ENCODE measurements around the gene OR52N5.

The OR52N5 gene

GRCh38 chr11:5783255-5783654, at the start of gene OR52N5:
Gene OR52N5, minus strand, starts transcription at chr11:5783355. Its CDS starts 4,721 bp downstream, at chr11:5778634.
- DNase-seq: no peak

GRCh38 chr11:5831196-5831829, 48.2 kb upstream of the OR52N5 start:
- no peak for DNase-seq

GRCh38 chr11:5818245-5818886, 35.2 kb upstream of the OR52N5 start:
- DNase-seq: no peak

GRCh38 chr11:5815534-5815933, 32.4 kb upstream of the OR52N5 start:
- DNase-seq: no peak

GRCh38 chr11:5809905-5810795, 27.0 kb upstream of the OR52N5 start:
- DNase-seq: no peak

GRCh38 chr11:5809122-5809519, 26.0 kb upstream of the OR52N5 start:
- DNase-seq: no peak

- DNase-seq: peak; percentile 35 to 64
Measured at GRCh38 chr11:5808500-5809121, 25.5 kb upstream of the OR52N5 start, which contains the start of gene OR52N2. Gene OR52N2, plus strand, starts transcription at chr11:5808924. Its CDS starts 11,412 bp downstream, at chr11:5820336.

- no peak for DNase-seq
Measured at GRCh38 chr11:5807580-5807979, 24.4 kb upstream of the OR52N5 start.

- no peak for DNase-seq
Measured at GRCh38 chr11:5803982-5804381, 20.8 kb upstream of the OR52N5 start.

GRCh38 chr11:5796541-5796940, 13.4 kb upstream of the OR52N5 start:
- DNase-seq: no peak

GRCh38 chr11:5791165-5791564, 8.0 kb upstream of the OR52N5 start, which contains the start of gene OR52N1:
Gene OR52N1, minus strand, starts transcription at chr11:5791265. Its CDS starts 2,449 bp downstream, at chr11:5788816.
- no peak for DNase-seq

- no peak for DNase-seq
Measured at GRCh38 chr11:5767056-5767455, 16.1 kb downstream of the OR52N5 start.

- DNase-seq: no peak
Measured at GRCh38 chr11:5753943-5754342, 29.2 kb downstream of the OR52N5 start, which contains the start of gene OR52N4. Gene OR52N4, plus strand, starts transcription at chr11:5754243. Its CDS starts 498 bp downstream, at chr11:5754741.

- DNase-seq: no peak
Measured at GRCh38 chr11:5749836-5750235, 33.3 kb downstream of the OR52N5 start.

- DNase-seq: no peak
Measured at GRCh38 chr11:5746614-5747013, 36.5 kb downstream of the OR52N5 start.

- DNase-seq: no peak
Measured at GRCh38 chr11:5738431-5738830, 44.7 kb downstream of the OR52N5 start.

GRCh38 chr11:5737670-5738392, 45.3 kb downstream of the OR52N5 start:
- DNase-seq: no peak

- no peak for DNase-seq
Measured at GRCh38 chr11:5737091-5737490, 46.1 kb downstream of the OR52N5 start.

- DNase-seq: no peak
Measured at GRCh38 chr11:5736396-5736795, 46.8 kb downstream of the OR52N5 start, which contains the start of gene OR56B1. Gene OR56B1, plus strand, starts transcription at chr11:5736448. Its CDS starts 69 bp downstream, at chr11:5736517.

- DNase-seq: no peak
Measured at GRCh38 chr11:5727691-5728090, 55.5 kb downstream of the OR52N5 start.

- no peak for DNase-seq
Measured at GRCh38 chr11:5726351-5726750, 56.8 kb downstream of the OR52N5 start.
